ENCODE measurements around the gene PPT2.

PPT2 gene

DNA sequence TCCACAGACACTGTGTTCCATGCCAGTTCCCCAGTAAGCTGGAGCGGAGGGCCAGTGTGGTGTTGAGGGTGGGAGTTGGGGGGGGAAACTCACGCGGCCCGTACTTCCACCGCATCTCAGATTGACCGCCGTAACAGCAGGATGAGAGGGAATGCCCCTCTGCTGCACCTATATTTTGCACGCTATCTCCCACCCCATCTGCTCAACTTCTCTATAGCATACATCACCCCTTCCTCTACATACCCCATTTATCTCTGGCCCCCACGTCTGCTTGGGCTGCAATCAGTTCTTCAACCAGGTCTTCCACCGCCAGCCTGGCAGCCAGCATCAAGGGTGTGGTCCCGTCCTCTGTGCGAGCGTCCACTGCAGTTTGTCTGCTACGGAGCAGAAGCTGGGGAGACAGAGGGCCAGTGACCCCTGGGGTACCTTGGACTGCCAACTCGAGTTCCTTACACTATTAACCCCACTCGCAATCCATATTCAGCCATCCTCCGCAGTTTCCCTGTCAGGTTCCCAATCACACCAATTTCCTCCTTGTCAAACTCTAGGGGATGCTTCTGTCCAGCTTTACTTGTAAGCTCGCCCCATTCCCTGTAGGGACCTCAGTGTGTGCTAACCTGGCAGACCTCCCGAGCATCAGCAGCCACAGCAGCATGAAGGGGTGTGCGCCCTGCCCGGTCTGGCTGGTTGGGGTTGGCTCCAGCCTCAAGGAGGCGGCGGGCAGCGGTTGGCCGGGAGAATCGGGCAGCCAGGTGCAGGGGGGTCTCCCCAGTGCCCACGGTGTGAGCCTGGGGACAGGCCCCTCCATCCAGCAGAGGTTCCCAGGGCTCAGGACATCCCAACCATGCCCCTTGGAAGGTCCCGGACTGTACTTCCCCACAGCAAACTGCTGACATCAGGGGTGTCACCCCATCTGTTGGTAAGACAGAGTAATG is 43.0 kb downstream of the PPT2 start:
- TF ChIP-seq, protein P1, sequence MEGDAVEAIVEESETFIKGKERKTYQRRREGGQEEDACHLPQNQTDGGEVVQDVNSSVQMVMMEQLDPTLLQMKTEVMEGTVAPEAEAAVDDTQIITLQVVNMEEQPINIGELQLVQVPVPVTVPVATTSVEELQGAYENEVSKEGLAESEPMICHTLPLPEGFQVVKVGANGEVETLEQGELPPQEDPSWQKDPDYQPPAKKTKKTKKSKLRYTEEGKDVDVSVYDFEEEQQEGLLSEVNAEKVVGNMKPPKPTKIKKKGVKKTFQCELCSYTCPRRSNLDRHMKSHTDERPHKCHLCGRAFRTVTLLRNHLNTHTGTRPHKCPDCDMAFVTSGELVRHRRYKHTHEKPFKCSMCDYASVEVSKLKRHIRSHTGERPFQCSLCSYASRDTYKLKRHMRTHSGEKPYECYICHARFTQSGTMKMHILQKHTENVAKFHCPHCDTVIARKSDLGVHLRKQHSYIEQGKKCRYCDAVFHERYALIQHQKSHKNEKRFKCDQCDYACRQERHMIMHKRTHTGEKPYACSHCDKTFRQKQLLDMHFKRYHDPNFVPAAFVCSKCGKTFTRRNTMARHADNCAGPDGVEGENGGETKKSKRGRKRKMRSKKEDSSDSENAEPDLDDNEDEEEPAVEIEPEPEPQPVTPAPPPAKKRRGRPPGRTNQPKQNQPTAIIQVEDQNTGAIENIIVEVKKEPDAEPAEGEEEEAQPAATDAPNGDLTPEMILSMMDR (IDR thresholded peaks at IDR 0.05; ENCODE audit: borderline replicate concordance, control extremely low read depth, extremely low read depth, insufficient read depth, missing control alignments): no peak
- in situ Hi-C loops (cut with MboI; ENCODE audit: low sequenced_read_pairs, unreplicated experiment): no loop called here
- peak; percentile 63 for DNase-seq (ENCODE audit: low spot score)

DNA sequence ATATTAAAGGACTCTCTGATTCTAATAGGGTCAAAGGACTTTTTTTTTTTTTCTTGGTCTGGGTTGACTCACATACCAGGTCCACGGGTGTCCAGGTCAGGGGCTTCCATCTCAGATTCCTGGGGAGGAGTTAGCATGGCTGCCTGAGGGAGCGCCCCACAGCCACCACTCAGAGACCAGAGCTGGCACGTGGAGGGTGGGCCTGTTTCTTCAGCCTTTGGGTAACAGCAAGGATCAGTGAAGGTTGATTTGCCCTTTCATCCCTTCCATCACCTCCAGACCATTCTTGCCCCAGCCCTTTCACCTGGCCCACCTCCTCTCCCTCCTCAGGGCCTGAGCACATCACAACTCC is 44.4 kb downstream of the PPT2 start:
- no peak for DNase-seq (ENCODE audit: low spot score)
- in situ Hi-C loops (cut with MboI; ENCODE audit: low sequenced_read_pairs, unreplicated experiment): no loop called here
- TF ChIP-seq, protein P1 (IDR thresholded peaks at IDR 0.05; ENCODE audit: borderline replicate concordance, control extremely low read depth, extremely low read depth, insufficient read depth, missing control alignments): no peak

DNA sequence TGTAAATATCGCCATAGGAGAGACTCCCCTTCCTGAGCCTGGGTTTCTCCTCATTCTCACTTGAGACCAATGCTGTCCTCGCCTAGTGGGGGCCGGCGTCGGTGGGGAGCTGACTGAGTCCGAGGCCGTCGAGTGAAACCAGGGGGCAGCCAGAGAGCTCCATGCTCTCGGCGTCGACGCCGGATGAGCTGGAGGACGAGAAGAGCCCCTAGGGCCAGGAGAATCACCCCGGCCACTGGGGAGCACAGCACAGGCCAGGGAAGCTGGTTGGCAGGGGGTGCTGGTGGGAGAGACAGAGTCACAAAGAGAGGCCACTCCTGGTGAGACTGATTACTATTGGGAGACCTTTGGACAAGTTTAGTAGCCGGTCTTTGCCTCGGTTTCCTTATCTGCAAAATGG is 44.9 kb downstream of the PPT2 start:
- TF ChIP-seq, protein P1 (IDR thresholded peaks at IDR 0.05; ENCODE audit: borderline replicate concordance, control extremely low read depth, extremely low read depth, insufficient read depth, missing control alignments): no peak
- DNase-seq (ENCODE audit: low spot score): no peak
- in situ Hi-C loops (cut with MboI; ENCODE audit: low sequenced_read_pairs, unreplicated experiment): no loop called here

DNA sequence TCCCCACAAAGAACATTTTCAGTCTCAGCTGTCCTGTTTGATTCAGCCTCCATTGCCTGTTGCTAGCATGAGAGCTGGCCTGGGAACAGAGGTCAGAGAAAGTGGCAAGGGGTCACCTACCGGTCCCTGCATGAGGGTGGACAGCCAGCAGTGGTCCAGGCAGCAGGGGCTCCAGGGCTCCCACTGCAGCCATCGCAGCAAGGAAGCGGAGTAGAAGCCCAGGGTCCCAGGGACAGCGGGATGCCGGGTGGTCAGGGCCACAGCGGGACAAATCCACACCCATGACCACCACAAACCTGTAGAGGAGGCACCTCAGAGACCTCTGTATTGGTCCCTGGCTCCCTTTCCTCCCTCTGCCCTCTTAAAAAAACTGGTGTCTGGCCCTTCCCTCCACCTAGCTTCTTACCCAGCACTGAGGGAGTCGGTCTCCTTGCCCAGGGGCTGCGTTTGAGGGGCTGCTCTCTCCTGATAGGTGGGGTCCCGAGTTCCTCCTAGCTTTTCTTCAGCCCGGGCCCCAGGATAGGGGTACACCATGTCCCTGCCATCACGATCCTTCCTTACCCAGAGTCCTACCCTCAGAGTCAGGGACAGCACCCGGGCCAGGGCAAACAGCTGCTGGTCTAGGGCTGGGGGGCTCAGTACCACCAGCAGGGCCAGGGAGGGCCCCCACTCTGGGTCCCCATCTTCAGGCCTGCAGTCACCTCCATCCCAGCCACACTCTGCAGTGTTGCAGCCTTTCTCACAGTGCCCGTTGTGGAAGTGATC is 47.0 kb downstream of the PPT2 start:
- in situ Hi-C loops (cut with MboI; ENCODE audit: low sequenced_read_pairs, unreplicated experiment): no loop called here
- TF ChIP-seq, protein P1 (IDR thresholded peaks at IDR 0.05; ENCODE audit: borderline replicate concordance, control extremely low read depth, extremely low read depth, insufficient read depth, missing control alignments): no peak
- no peak for DNase-seq (ENCODE audit: low spot score)

DNA sequence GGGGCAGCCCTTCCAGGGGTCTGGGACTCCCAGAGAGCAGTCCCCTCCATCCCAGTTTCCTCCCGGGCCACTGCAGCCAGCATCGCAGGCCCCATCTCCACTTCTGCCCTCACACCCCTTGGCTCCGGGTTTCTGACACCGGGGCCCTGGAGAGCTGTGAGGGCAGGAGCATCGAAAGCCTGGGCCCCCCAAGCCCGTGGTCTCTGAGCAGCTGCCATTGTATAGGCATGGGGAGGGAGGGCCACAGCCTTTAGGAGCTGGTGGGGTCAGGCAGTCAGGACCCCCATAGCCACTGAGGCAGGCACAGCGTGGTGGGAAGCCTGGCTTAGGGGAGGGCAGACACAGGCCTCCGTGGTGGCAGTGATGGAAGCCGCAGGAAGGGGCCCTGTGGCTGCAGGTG is 48.2 kb downstream of the PPT2 start:
- in situ Hi-C loops (cut with MboI; ENCODE audit: low sequenced_read_pairs, unreplicated experiment): no loop called here

More for the DNA sequence above, 48.2 kb downstream of the PPT2 start:
- TF ChIP-seq, protein P1 (IDR thresholded peaks at IDR 0.05; ENCODE audit: borderline replicate concordance, control extremely low read depth, extremely low read depth, insufficient read depth, missing control alignments): no peak
- no peak for DNase-seq (ENCODE audit: low spot score)

Data from GM13976 (cell line).